ENCODE measurements around the gene ESR1. TPM values are rescaled to one million over a fixed set of nuclear protein-coding genes. Genes with fewer than 3 reads are reported as not detected.
"Not testable (repeated sequence)": the region's sequence is repeated elsewhere in the genome, so short reads cannot be mapped to it uniquely, and the experiment has no call there.

ESR1 gene
- polyA plus RNA-seq, 3 donors, result 0.16 to 3.3 (median 1.9) TPM

GRCh38 chr6:151808371-151809241 lies 1.1 kb downstream of the ESR1 start:
- H3K27ac ChIP-seq (ENCODE audit: low read depth, low read length), result no peak overlapping the region
- 9 to 19% (median 19%) methylated on average over 50 to 59 of the region's 60 CpGs for WGBS, 3 donors

- WGBS, 3 donors, result 47 to 57% (median 49%) methylated on average over 2 of the region's 2 CpGs
- H3K27ac ChIP-seq (ENCODE audit: low read depth, low read length), result no peak overlapping the region
Measured at GRCh38 chr6:151811081-151811480, 3.6 kb downstream of the ESR1 start.

DNA sequence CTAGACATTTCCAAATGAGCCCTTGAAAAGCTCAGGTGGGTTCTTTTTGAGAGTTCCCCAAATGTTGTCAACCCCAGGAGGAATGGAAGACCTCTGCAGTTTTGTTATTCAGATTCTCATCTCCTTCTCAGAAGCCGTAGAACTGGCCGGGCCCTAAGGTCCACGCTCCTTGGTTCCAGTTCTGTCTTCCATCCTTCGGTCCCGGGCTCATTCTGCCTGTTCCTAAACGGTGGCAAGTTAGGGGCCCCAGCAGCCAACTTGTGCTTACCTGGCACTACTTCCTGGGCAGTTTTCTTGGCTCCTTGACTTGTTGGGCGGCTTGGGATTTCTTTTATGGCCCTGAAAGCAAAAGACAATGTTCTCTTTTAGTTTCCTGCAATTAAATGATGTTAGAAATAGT lies 6.4 kb downstream of the ESR1 start:
- H3K27ac ChIP-seq (ENCODE audit: low read depth, low read length), result no peak overlapping the region
- WGBS, 3 donors, result 75 to 92% (median 88%) methylated on average over 7 of the region's 7 CpGs

DNA sequence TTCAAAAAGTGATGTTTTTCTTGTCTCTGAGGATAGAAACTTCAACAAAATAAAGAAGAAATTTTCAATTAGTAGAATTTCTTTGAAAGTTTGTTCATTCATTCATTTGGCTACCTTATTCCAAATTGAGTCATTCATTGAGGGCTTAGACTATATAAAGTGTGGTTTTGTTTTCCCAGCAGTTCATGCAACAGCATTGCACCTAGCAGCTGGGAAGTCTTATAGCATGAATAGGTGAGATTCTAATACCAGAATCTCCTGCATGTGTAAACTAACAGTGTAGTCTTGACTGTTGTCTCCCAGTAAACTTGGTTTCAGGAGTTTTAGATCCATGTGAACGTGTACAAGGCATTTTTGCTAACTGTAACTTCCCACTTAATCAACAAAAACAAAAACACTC lies 7.1 kb downstream of the ESR1 start:
- no peak overlapping the region for H3K27ac ChIP-seq (ENCODE audit: low read depth, low read length)
- WGBS, 3 donors, result 34 to 63% (median 53%) methylated on average over 1 of the region's 1 CpG

DNA sequence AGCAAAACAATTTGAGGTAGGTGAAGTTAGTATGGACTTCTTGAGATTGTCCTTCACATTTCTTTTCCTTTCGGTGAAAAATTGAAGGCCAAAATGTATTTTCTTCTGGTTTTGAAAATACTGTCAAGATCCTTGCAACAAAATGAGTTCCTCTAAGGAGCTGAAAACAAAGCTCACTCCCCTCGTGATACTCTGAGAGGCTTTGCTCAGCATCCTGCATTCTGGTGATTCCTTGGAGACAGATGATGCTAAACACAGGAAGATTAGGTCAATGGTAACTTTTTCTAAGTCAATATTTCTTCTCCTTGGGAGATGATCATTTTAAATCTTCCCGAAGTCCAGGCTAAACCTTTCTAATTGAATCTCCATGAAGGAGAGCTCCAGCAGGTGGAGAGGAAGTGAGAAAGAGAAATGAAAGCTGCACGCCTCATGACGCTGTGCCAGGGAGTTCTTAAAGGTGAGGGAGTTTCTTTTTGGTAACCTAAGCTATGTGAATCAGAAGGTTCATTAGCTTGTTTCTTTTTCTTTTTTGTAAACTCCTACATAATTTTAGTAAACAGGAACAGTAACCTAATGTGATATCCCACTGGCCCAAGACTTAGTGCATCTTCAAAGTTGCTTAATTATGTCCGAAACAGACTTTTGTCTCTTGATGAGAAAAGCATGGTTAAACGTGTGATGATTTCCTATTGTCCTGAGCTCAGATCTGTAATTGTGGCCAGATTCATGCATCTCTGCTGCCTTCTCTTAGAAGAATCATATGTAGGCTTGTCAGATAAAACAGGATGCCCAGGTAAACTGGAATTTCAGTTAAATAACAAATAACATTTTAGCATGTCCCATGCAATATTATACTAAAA lies 15.0 kb downstream of the ESR1 start:
- WGBS, 3 donors, result 59 to 72% (median 70%) methylated on average over 7 of the region's 7 CpGs
- H3K27ac ChIP-seq (ENCODE audit: low read depth, low read length), result no peak overlapping the region

GRCh38 chr6:151826517-151827142 lies 19.1 kb downstream of the ESR1 start:
- H3K27ac ChIP-seq (ENCODE audit: low read depth, low read length), result no peak overlapping the region
- WGBS, 3 donors, result 79 to 86% (median 83%) methylated on average over 4 of the region's 4 CpGs

- H3K27ac ChIP-seq (ENCODE audit: low read depth, low read length), result no peak overlapping the region
- 58 to 88% (median 82%) methylated on average over 3 of the region's 3 CpGs for WGBS, 3 donors
Measured at GRCh38 chr6:151832710-151833109, 25.2 kb downstream of the ESR1 start.

DNA sequence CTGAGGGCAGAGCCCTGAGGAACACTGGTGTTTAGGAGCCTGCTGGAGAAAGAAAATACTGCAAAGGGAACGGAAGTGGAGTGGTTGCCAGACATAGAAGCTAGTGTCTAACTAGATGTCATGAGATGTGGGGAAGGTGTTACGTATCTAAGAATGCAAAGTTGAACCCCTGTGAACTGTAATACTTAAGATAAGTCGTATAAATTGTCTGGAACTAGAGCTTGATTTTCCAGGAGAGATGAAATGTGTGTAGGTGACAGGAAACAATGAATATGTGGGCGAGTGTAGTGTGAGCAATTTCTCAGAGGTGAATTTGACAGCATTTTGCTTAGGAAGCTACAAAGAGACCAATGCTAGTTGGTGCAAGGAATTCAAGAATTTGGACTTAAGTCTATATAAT lies 27.9 kb downstream of the ESR1 start:
- H3K27ac ChIP-seq (ENCODE audit: low read depth, low read length), result no peak overlapping the region
- WGBS, 3 donors, result 55 to 69% (median 57%) methylated on average over 4 of the region's 4 CpGs

DNA sequence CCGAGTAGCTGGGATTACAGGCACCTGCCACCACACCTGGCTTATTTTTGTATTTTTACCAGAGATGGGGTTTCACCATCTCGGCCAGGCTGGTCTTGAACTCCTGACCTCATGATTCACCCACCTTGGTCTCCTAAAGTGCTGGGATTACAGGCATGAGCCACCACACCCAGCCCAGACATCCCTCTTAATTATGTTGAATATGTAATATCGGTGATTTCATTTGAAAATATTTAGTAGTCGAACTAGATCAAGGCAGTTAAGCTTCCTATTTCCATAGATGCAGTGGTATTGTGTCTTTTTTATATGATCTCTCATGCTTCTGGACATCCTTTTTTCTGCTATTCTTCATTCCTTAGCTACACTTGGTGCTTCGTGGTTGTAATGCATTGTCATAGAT lies 29.7 kb downstream of the ESR1 start:
- H3K27ac ChIP-seq (ENCODE audit: low read depth, low read length), result no peak overlapping the region
- WGBS, 3 donors, result 70 to 85% (median 83%) methylated on average over 5 of the region's 5 CpGs

DNA sequence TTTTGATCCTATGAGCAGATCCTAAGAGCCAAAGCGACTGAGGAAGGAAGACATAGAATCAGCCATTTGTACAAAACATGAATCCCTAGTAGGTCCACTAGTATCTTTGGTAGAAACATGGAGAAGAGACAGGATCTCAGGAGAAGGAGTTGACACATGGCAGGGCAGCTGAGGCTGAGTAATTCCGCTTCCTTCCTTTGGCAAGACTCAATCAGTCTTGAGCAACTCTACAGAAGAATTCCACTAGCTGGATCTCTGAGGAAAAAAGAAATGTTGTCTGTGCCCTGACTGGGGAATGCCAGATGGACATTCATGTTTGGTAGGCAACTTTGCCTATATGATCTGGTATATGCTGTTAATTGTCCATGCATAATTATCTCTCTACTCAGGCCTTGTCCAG lies 35.3 kb downstream of the ESR1 start:
- 86 to 90% (median 87%) methylated on average over 2 of the region's 2 CpGs for WGBS, 3 donors
- H3K27ac ChIP-seq (ENCODE audit: low read depth, low read length), result no peak overlapping the region

- H3K27ac ChIP-seq (ENCODE audit: low read depth, low read length), result no peak overlapping the region
- 10 to 29% (median 19%) methylated on average over 1 of the region's 1 CpG for WGBS, 3 donors
Measured at GRCh38 chr6:151847064-151847463, 39.6 kb downstream of the ESR1 start.

DNA sequence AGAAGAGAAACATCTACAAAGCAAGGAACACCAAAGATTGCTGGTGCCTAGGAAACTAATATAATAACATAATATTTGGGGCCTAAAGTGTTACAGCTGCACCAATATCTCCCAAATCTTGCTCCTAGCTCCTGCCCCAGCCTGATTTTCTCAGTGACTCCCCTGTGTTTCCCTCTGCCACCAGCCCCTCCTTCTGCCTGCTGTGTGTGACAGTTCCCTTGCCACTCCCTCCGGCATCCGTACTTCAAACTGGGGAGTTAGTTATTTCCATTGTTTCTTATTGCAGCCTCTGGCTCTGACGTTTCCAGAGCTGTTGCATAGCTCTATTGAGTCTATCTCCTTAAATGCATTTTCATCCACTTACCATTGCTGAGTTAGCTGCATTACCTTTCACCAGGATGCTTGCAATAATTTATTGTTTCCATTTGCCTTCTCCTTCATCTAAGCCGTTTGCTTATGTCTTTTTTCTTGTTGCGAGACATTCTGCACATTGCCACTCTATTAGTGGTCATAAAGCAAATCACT lies 43.1 kb downstream of the ESR1 start:
- H3K27ac ChIP-seq (ENCODE audit: low read depth, low read length), result no peak overlapping the region
- 50 to 74% (median 66%) methylated on average over 5 of the region's 5 CpGs for WGBS, 3 donors

GRCh38 chr6:151858294-151858693 lies 50.8 kb downstream of the ESR1 start:
- 53 to 66% (median 65%) methylated on average over 2 of the region's 2 CpGs for WGBS, 3 donors

DNA sequence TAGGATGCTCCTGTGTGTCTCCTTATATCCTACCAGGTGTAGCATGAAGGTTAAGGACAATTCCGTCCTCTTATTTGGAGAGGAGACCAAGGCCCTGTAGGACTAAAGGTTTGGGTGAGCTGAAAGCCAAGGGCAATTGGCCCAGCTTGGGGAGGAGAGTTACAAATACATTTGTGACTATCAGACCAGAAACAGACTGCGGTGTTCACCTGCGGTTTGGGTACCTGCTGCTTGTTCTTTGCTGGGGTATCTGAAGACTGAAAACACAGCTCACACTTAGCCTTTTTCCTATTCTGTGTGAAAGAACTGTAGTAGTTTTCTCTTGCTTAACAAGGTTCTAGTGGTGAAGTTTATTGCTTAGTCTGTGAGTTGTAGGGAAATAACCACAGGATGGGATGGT lies 55.0 kb downstream of the ESR1 start:
- no peak overlapping the region for H3K27ac ChIP-seq (ENCODE audit: low read depth, low read length)
- 84 to 95% (median 90%) methylated on average over 3 of the region's 3 CpGs for WGBS, 3 donors

More at GRCh38 chr6:151858294-151858693, 50.8 kb downstream of the ESR1 start:
- H3K27ac ChIP-seq (ENCODE audit: low read depth, low read length), result no peak overlapping the region

- WGBS, 3 donors, result 48 to 59% (median 53%) methylated on average over 4 of the region's 4 CpGs
- not testable (repeated sequence) for H3K27ac ChIP-seq (ENCODE audit: low read depth, low read length)
Measured at GRCh38 chr6:151867361-151867869, 59.9 kb downstream of the ESR1 start.

GRCh38 chr6:151869345-151869744 lies 61.9 kb downstream of the ESR1 start:
- WGBS, 3 donors, result 25 to 47% (median 33%) methylated on average over 1 of the region's 1 CpG
- H3K27ac ChIP-seq (ENCODE audit: low read depth, low read length), result no peak overlapping the region

DNA sequence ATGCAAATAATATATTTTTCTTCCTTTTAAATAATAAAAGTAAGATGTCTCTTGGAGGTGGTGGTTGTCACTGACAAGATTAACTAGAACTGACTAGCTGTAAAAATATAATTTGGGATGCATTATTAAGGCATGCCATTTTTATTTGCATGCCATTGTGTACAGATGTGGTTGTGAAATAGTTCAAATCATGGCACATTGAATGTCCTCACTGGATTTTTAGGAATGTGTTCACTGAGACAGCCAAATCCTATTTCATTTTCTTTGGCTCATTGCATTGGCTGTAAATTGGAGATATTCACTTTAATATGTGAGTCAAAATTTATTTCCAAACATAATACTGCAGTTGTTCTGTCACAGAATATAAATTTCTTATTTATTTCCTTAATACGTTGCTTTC lies 62.3 kb downstream of the ESR1 start:
- no peak overlapping the region for H3K27ac ChIP-seq (ENCODE audit: low read depth, low read length)
- 46 to 67% (median 47%) methylated on average over 1 of the region's 1 CpG for WGBS, 3 donors

GRCh38 chr6:151870375-151870774 lies 62.9 kb downstream of the ESR1 start:
- H3K27ac ChIP-seq (ENCODE audit: low read depth, low read length), result no peak overlapping the region
- 88 to 96% (median 91%) methylated on average over 2 of the region's 2 CpGs for WGBS, 3 donors
